ENCODE results near the gene ZNF791.

- TF ChIP-seq EZH2phosphoT487 (conservative IDR thresholded peaks at IDR 0.05; ENCODE audit: low read length): no peak
- no peak for TF ChIP-seq CTCF (IDR thresholded peaks at IDR 0.05; ENCODE audit: insufficient read depth, low read length, poor library complexity, severe bottlenecking)
Observed at GRCh38 chr19:12668346-12668745, 57.6 kb downstream of the ZNF791 start.

Measured in SU-DHL-6 (cell line).